ENCODE measurements around the gene CYTH3. TPM values are rescaled to one million over a fixed set of nuclear protein-coding genes. Genes with fewer than 3 reads are reported as not detected.
A peak's percentile ranks its signal among the peaks of the same experiment; 100 is the strongest.

The CYTH3 gene
- total and polyA plus RNA-seq, 2 experiments from 2014 or later: 34.2 to 47.1 TPM

DNA sequence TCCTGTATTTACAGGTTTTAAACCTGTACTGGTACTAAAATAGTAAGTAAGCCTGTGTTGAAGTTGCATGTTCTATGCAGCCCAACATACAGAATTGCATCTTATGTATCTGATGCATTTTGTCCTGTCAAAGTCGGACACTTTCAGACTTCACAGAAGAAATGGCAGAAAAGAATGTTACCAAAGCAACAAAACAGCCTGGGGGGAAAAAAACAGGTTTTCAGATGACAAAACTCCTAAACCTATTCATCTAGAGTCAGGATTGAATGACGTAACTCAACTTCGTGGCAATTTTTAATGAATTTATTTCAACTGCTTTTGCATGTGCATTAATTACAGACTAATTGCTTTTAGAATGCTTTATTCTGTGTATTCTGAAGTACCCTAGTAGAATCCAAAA, 28.4 kb downstream of the CYTH3 start:
- in situ Hi-C loops (cut with MboI): no loop called here
- no peak overlapping the region for H3K4me3 ChIP-seq
- no peak for TF ChIP-seq EZH2phosphoT487 (IDR thresholded peaks at IDR 0.05; ENCODE audit: insufficient read depth, low read depth)
- no peak for TF ChIP-seq EZH2 (IDR thresholded peaks at IDR 0.05; ENCODE audit: insufficient read depth, poor library complexity, severe bottlenecking)
- H3K9me3 ChIP-seq (ENCODE audit: low read depth): no peaks in the 10 kb centered on the region
- no peak overlapping the region for H2AFZ ChIP-seq
- no peaks in the 10 kb centered on the region for H3K36me3 ChIP-seq (ENCODE audit: low read depth)
- no peak overlapping the region for H3K9ac ChIP-seq
- peaks cover 37% of the 10 kb centered on the region for H3K4me1 ChIP-seq (ENCODE audit: insufficient read depth)
- no peak for DNase-seq
- H3K79me2 ChIP-seq (ENCODE audit: insufficient read depth): peaks cover 100% of the 10 kb centered on the region
- H3K27ac ChIP-seq: no peak overlapping the region
- no peak overlapping the region for H3K4me2 ChIP-seq (ENCODE audit: unreplicated experiment)
- WGBS, 2 experiments (ENCODE audit: low coverage in 1 of 2, low lambda C conversion rate in 2 of 2, missing lambda C conversion rate in 2 of 2): 82 to 83% methylated on average over 3 of the region's 3 CpGs
- no peaks in the 10 kb centered on the region for H3K9me2 ChIP-seq (ENCODE audit: insufficient read depth)
- no peaks in the 10 kb centered on the region for H4K20me1 ChIP-seq (ENCODE audit: insufficient read depth)
- peaks cover 28% of the 10 kb centered on the region; the same call in 1 of the 2 replicates for H3F3A ChIP-seq (ENCODE audit: insufficient read depth)
- no peaks in the 10 kb centered on the region for H3K27me3 ChIP-seq (replicated peaks; ENCODE audit: insufficient read depth)

DNA sequence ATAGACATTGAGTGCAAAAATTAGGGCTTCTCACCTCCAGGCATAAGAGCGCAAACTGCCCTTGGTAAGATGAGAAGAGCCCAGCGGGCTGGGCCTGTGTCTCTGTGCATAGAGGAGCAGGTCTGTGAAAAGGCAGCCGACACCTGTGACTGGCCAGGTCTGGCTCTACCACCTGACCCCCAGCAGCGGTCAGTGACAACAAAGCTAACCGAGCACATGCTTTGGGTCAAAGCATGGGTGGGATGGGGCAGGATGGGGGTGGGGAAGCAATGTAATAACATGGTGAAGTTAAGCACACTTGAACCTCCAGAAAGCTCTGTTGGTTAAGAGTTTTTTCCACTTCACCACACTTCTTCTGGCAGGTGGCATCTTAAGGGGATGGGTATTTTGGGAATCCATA, 29.3 kb downstream of the CYTH3 start:
- no peak for DNase-seq
- Histone ChIP-seq H3K36me3 (ENCODE audit: low read depth) (no peaks in the 10 kb centered on the region), H3K27me3 (replicated peaks; ENCODE audit: insufficient read depth) (no peaks in the 10 kb centered on the region), H3K9me3 (ENCODE audit: low read depth) (no peaks in the 10 kb centered on the region), H2AFZ (no peak overlapping the region), H3K27ac (no peak overlapping the region), H3K9me2 (ENCODE audit: insufficient read depth) (no peaks in the 10 kb centered on the region), H3K4me1 (ENCODE audit: insufficient read depth) (peaks cover 28% of the 10 kb centered on the region), H3K79me2 (ENCODE audit: insufficient read depth) (peaks cover 100% of the 10 kb centered on the region), H3K9ac (no peak overlapping the region), H3K4me3 (no peak overlapping the region), H3F3A (ENCODE audit: insufficient read depth) (peaks cover 21% of the 10 kb centered on the region; the same call in 1 of the 2 replicates), H3K4me2 (ENCODE audit: unreplicated experiment) (no peak overlapping the region), H4K20me1 (ENCODE audit: insufficient read depth) (no peaks in the 10 kb centered on the region)
- in situ Hi-C loops (cut with MboI): no loop called here
- WGBS, 2 experiments (ENCODE audit: low coverage in 1 of 2, low lambda C conversion rate in 2 of 2, missing lambda C conversion rate in 2 of 2): 97 to 100% methylated on average over 5 of the region's 5 CpGs
- no peak for TF ChIP-seq EZH2 (IDR thresholded peaks at IDR 0.05; ENCODE audit: insufficient read depth, poor library complexity, severe bottlenecking)
- TF ChIP-seq EZH2phosphoT487 (IDR thresholded peaks at IDR 0.05; ENCODE audit: insufficient read depth, low read depth): no peak

DNA sequence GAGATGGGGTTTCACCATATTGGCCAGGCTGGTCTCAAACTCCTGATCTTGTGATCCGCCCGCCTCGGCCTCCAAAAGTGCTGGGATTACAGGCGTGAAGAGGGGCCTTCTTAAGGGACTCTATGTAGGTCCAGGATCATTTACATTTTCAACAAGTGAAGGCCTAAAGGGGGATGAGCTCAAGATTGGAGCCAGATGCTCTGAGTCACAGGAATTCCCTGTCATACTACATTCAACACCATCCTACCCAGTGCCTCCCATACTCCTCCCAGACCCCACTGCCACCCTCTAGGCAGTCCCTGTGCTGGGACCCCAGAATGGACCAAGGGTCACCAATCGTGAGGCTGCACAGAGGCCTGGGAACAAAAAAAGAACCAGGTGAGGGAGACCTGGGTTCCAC, 29.9 kb downstream of the CYTH3 start:
- peaks cover 100% of the 10 kb centered on the region for H3K79me2 ChIP-seq (ENCODE audit: insufficient read depth)
- no peaks in the 10 kb centered on the region for H3K36me3 ChIP-seq (ENCODE audit: low read depth)
- no peaks in the 10 kb centered on the region for H3K9me2 ChIP-seq (ENCODE audit: insufficient read depth)
- in situ Hi-C loops (cut with MboI): no loop called here
- H3K4me3 ChIP-seq: no peak overlapping the region
- no peak for TF ChIP-seq EZH2phosphoT487 (IDR thresholded peaks at IDR 0.05; ENCODE audit: insufficient read depth, low read depth)
- no peak for TF ChIP-seq EZH2 (IDR thresholded peaks at IDR 0.05; ENCODE audit: insufficient read depth, poor library complexity, severe bottlenecking)
- H3K9ac ChIP-seq: no peak overlapping the region
- WGBS, 2 experiments (ENCODE audit: low coverage in 1 of 2, low lambda C conversion rate in 2 of 2, missing lambda C conversion rate in 2 of 2): 92 to 95% methylated on average over 5 of the region's 5 CpGs
- H3K9me3 ChIP-seq (ENCODE audit: low read depth): no peaks in the 10 kb centered on the region
- no peak overlapping the region for H3K4me2 ChIP-seq (ENCODE audit: unreplicated experiment)
- H3F3A ChIP-seq (ENCODE audit: insufficient read depth): peaks cover 17% of the 10 kb centered on the region; the same call in 1 of the 2 replicates
- H3K27ac ChIP-seq: no peak overlapping the region
- peaks cover 22% of the 10 kb centered on the region for H3K4me1 ChIP-seq (ENCODE audit: insufficient read depth)
- peak; percentile 68 for DNase-seq
- H4K20me1 ChIP-seq (ENCODE audit: insufficient read depth): no peaks in the 10 kb centered on the region; the same call in 1 of the 2 replicates
- no peaks in the 10 kb centered on the region for H3K27me3 ChIP-seq (replicated peaks; ENCODE audit: insufficient read depth)
- H2AFZ ChIP-seq: no peak overlapping the region

DNA sequence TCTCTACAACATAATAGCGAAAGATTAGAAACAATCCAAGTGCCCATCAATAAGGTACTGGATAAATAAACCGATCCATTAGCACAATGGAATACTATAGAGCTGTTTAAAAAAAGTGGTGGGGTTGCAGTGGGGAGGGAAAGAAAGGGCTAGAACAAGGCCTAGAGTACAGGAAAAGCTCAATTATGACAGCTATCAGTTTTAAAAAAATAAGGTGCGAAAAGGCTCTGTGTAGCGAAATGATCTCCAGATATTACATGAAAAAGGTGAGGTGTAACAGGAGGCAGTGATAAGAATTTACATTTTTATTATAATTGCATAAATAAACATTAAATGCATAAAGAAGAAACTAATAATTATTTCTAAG, 30.8 kb downstream of the CYTH3 start:
- 96 to 98% methylated on average over 4 of the region's 4 CpGs for WGBS, 2 experiments (ENCODE audit: low coverage in 1 of 2, low lambda C conversion rate in 2 of 2, missing lambda C conversion rate in 2 of 2)
- Histone ChIP-seq H3K4me3 (no peak overlapping the region), H3K9me3 (ENCODE audit: low read depth) (no peaks in the 10 kb centered on the region), H3K27ac (no peak overlapping the region), H4K20me1 (ENCODE audit: insufficient read depth) (no peaks in the 10 kb centered on the region; the same call in 1 of the 2 replicates), H3K27me3 (replicated peaks; ENCODE audit: insufficient read depth) (no peaks in the 10 kb centered on the region), H3K9me2 (ENCODE audit: insufficient read depth) (no peaks in the 10 kb centered on the region), H3K36me3 (ENCODE audit: low read depth) (no peaks in the 10 kb centered on the region), H3K4me2 (ENCODE audit: unreplicated experiment) (no peak overlapping the region), H2AFZ (no peak overlapping the region), H3K9ac (no peak overlapping the region), H3K79me2 (ENCODE audit: insufficient read depth) (peaks cover 100% of the 10 kb centered on the region), H3F3A (ENCODE audit: insufficient read depth) (peaks cover 10% of the 10 kb centered on the region; the same call in 1 of the 2 replicates), H3K4me1 (ENCODE audit: insufficient read depth) (peaks cover 14% of the 10 kb centered on the region)
- no peak for DNase-seq
- in situ Hi-C loops (cut with MboI): no loop called here
- TF ChIP-seq EZH2 (IDR thresholded peaks at IDR 0.05; ENCODE audit: insufficient read depth, poor library complexity, severe bottlenecking) (no peak), EZH2phosphoT487 (IDR thresholded peaks at IDR 0.05; ENCODE audit: insufficient read depth, low read depth) (no peak)

Measured in GM23248 (cell line).